HG03039 (cell line): Measurements from ENCODE around the gene PROK1.

Experiments
- ATAC-seq: cut with Tn5 transposase; IDR thresholded peaks from one replicate; pipeline ENCODE4 v1.9.1; 2021; ENCODE audit warnings: mild to moderate bottlenecking, moderate library complexity; ENCODE audit not compliant: unreplicated experiment

The PROK1 gene

GRCh38 chr1:110487726-110488125, 36.8 kb downstream of the PROK1 start:
- ATAC-seq, result no peak

GRCh38 chr1:110488161-110488560, 37.2 kb downstream of the PROK1 start:
- ATAC-seq, result no peak

GRCh38 chr1:110488867-110489266, 37.9 kb downstream of the PROK1 start:
- no peak for ATAC-seq

- ATAC-seq, result no peak
Observed at GRCh38 chr1:110489406-110489805, 38.5 kb downstream of the PROK1 start.

- no peak for ATAC-seq
Observed at GRCh38 chr1:110489973-110490542, 39.1 kb downstream of the PROK1 start.

- no peak for ATAC-seq
Observed at GRCh38 chr1:110490791-110491451, 40.0 kb downstream of the PROK1 start.

- ATAC-seq, result no peak
Observed at GRCh38 chr1:110492573-110492972, 41.6 kb downstream of the PROK1 start.

GRCh38 chr1:110493059-110493699, 42.2 kb downstream of the PROK1 start:
- no peak for ATAC-seq

- ATAC-seq, result no peak
Observed at GRCh38 chr1:110494036-110494435, 43.1 kb downstream of the PROK1 start.

GRCh38 chr1:110494522-110495406, 43.8 kb downstream of the PROK1 start:
- ATAC-seq, result no peak

- ATAC-seq, result no peak
Observed at GRCh38 chr1:110495926-110496600, 45.1 kb downstream of the PROK1 start.

- ATAC-seq, result no peak
Observed at GRCh38 chr1:110498270-110498669, 47.3 kb downstream of the PROK1 start.

GRCh38 chr1:110501488-110502132, 50.7 kb downstream of the PROK1 start:
- ATAC-seq, result no peak

- ATAC-seq, result no peak
Observed at GRCh38 chr1:110502402-110503151, 51.6 kb downstream of the PROK1 start.

- ATAC-seq, result no peak
Observed at GRCh38 chr1:110503471-110503870, 52.5 kb downstream of the PROK1 start.

- ATAC-seq, result no peak
Observed at GRCh38 chr1:110504226-110504625, 53.3 kb downstream of the PROK1 start.

GRCh38 chr1:110505596-110505995, 54.6 kb downstream of the PROK1 start:
- ATAC-seq, result no peak

GRCh38 chr1:110506541-110506940, 55.6 kb downstream of the PROK1 start:
- no peak for ATAC-seq
